ENCODE results near the gene PLAAT2.
"Not testable (repeated sequence)": the region's sequence is repeated elsewhere in the genome, so short reads cannot be mapped to it uniquely, and the experiment has no call there.

Gene PLAAT2

GRCh38 chr11:63547061-63547460 lies 16.1 kb downstream of the PLAAT2 start:
- DNase-seq: no peak

GRCh38 chr11:63543711-63544110 lies 19.5 kb downstream of the PLAAT2 start:
- DNase-seq: no peak

- not testable (repeated sequence) for DNase-seq
Measured at GRCh38 chr11:63542506-63542905, 20.7 kb downstream of the PLAAT2 start.

- no peak for DNase-seq
Measured at GRCh38 chr11:63537293-63538101, 25.7 kb downstream of the PLAAT2 start.

- DNase-seq: no peak
Measured at GRCh38 chr11:63536669-63537292, 26.4 kb downstream of the PLAAT2 start, which contains the start of gene PLAAT4. Gene PLAAT4 (plus strand): TSS chr11:63536808. CDS start chr11:63536869, 61 bp downstream.

GRCh38 chr11:63535734-63536133 lies 27.4 kb downstream of the PLAAT2 start:
- no peak for DNase-seq

GRCh38 chr11:63534895-63535461 lies 28.2 kb downstream of the PLAAT2 start:
- no peak for DNase-seq

- DNase-seq: no peak
Measured at GRCh38 chr11:63534076-63534475, 29.1 kb downstream of the PLAAT2 start.

GRCh38 chr11:63532799-63533475 lies 30.2 kb downstream of the PLAAT2 start:
- no peak for DNase-seq

GRCh38 chr11:63532117-63532516 lies 31.1 kb downstream of the PLAAT2 start:
- DNase-seq: no peak

- peak; percentile 38 for DNase-seq
Measured at GRCh38 chr11:63531074-63531792, 31.9 kb downstream of the PLAAT2 start.

GRCh38 chr11:63530021-63530420 lies 33.2 kb downstream of the PLAAT2 start:
- DNase-seq: no peak

- DNase-seq: not testable (repeated sequence)
Measured at GRCh38 chr11:63529373-63529772, 33.8 kb downstream of the PLAAT2 start.

GRCh38 chr11:63528729-63529278 lies 34.4 kb downstream of the PLAAT2 start:
- DNase-seq: not testable (repeated sequence)

GRCh38 chr11:63528156-63528555 lies 35.0 kb downstream of the PLAAT2 start:
- DNase-seq: not testable (repeated sequence)

GRCh38 chr11:63527667-63528066 lies 35.5 kb downstream of the PLAAT2 start:
- no peak for DNase-seq

- DNase-seq: no peak
Measured at GRCh38 chr11:63523151-63523550, 40.0 kb downstream of the PLAAT2 start.

GRCh38 chr11:63521896-63522295 lies 41.3 kb downstream of the PLAAT2 start:
- DNase-seq: no peak

- no peak for DNase-seq
Measured at GRCh38 chr11:63520606-63521170, 42.5 kb downstream of the PLAAT2 start.

GRCh38 chr11:63518548-63518947 lies 44.6 kb downstream of the PLAAT2 start:
- no peak for DNase-seq

GRCh38 chr11:63517156-63517555 lies 46.0 kb downstream of the PLAAT2 start:
- no peak for DNase-seq

GRCh38 chr11:63516109-63516508 lies 47.1 kb downstream of the PLAAT2 start:
- no peak for DNase-seq

All from activated CD4-positive, alpha-beta T cell treated with anti-CD3 and anti-CD28 coated beads for 1 hour (primary cell).